ENCODE results near the gene GAB1. TPM values are rescaled to one million over a fixed set of nuclear protein-coding genes. Genes with fewer than 3 reads are reported as not detected.

Gene GAB1
- total and polyA plus RNA-seq, 2 of the 8 experiments (the other 6 are each of a cell fraction or from before 2014, with no cell fraction given), result 6.8 to 21.3 TPM

DNA sequence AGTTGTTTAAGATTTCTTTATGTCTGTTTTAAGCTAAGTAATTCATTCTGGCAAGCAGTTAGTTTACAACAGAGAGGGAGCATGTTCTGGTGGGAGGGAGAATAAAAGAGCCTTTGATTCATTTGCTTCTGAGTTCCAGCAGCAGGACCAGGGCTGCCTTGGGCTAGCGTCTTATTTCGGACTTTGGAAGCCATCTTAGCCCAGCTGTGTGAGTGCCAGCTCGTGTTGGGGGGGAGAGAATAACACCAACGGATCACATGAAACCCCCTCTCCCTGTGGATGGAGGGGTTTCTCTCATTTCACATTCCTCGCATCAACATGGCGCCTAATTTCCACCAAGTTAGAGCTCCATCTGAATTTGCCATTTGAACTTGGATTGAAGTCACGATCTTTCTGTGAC is 7.4 kb downstream of the GAB1 start:
- Histone ChIP-seq H4K5ac (ENCODE audit: insufficient read length, low read depth, low read length) (no peak overlapping the region), H4K91ac (replicated peaks; ENCODE audit: insufficient read length, low read length) (no peak overlapping the region), H3K4me1 (replicated peaks in 1 of 4; ENCODE audit: control insufficient read depth in 3 of 4, insufficient read depth in 4 of 4, low read length in 3 of 4) (peaks cover 0 to 3% (median 0%) of the 10 kb centered on the region in 4 experiments; a peak in 3 of 7 replicates), H3K36me3 (ENCODE audit: control insufficient read depth in 2 of 4, insufficient read depth in 4 of 4, low read length in 3 of 4) (no peaks in the 10 kb centered on the region), H3K9ac (replicated peaks in 1 of 4; ENCODE audit: extremely low read depth in 1 of 4, low read depth in 3 of 4, low read length in 3 of 4) (no peak overlapping the region), H2BK5ac (ENCODE audit: low read depth, low read length) (no peak overlapping the region), H3K4me2 (ENCODE audit: insufficient read depth in 1 of 2, low read depth in 2 of 2, low read length in 2 of 2) (no peak overlapping the region), H3K9me3 (ENCODE audit: insufficient read depth in 2 of 2, low read depth in 1 of 2, low read length in 1 of 2) (no peaks in the 10 kb centered on the region), H4K8ac (ENCODE audit: extremely low read depth, insufficient read depth, low read length) (no peak overlapping the region), H3K56ac (replicated peaks; ENCODE audit: insufficient read length, low read depth, low read length) (no peak overlapping the region), H3K4ac (replicated peaks; ENCODE audit: insufficient read length, low read depth, low read length) (no peak overlapping the region), H3K79me2 (ENCODE audit: control insufficient read depth in 1 of 2, insufficient read depth in 2 of 2, low read length in 2 of 2) (peaks cover 0 to 54% of the 10 kb centered on the region in 2 experiments; a peak in 3 of 4 replicates), H4K20me1 (replicated peaks in 1 of 2; ENCODE audit: control insufficient read depth in 1 of 2, insufficient read depth in 2 of 2, low read length in 2 of 2) (no peaks in the 10 kb centered on the region), H3K4me3 (ENCODE audit: extremely low read depth in 1 of 4, insufficient read depth in 2 of 4, low read depth in 3 of 4, low read length in 4 of 4) (no peak overlapping the region), H2BK120ac (replicated peaks; ENCODE audit: low read depth, low read length) (no peak overlapping the region), H3K23ac (ENCODE audit: insufficient read length) (no peak overlapping the region), H2AK5ac (ENCODE audit: low read depth, low read length) (no peak overlapping the region), H3K27me3 (replicated peaks in 1 of 4; ENCODE audit: control insufficient read depth in 3 of 4, extremely low read depth in 1 of 4, insufficient read depth in 3 of 4, low read length in 3 of 4) (no peaks in the 10 kb centered on the region), H3K14ac (ENCODE audit: insufficient read length) (no peak overlapping the region), H3K18ac (ENCODE audit: extremely low read depth, low read length) (no peak overlapping the region), H2BK15ac (ENCODE audit: low read length) (no peak overlapping the region), H2BK12ac (ENCODE audit: low read depth, low read length) (no peak overlapping the region), H2AFZ (ENCODE audit: low read length) (no peak overlapping the region), H2BK20ac (ENCODE audit: low read length) (no peak overlapping the region), H3K27ac (ENCODE audit: low read depth, low read length) (no peak overlapping the region), H3K79me1 (ENCODE audit: low read depth, low read length) (0 out of 2 replicates have a peak, but pooled peaks cover 4% of the 10 kb centered on the region), H3K23me2 (ENCODE audit: low read depth, low read length) (no peaks in the 10 kb centered on the region)
- FAIRE-seq, result no peak
- ChIA-PET POLR2A (ENCODE audit: partially characterized antibody) (interaction anchor here (1.2 kb wide), 1 partner anchor 10 kb away, joined by 3 read pairs; no protein-coding TSS in a partner anchor), CTCF (ENCODE audit: partially characterized antibody) (interaction anchor here (1.0 to 1.9 kb wide), 4 partner anchors 8 to 53 kb away, joined by 3 to 6 read pairs (median 4); no protein-coding TSS in a partner anchor)
- 90% methylated on average over 7 of the region's 7 CpGs; no CpG with 5 or more reads in 1 of the 2 experiments for WGBS, 2 experiments (ENCODE audit: extremely low coverage in 1 of 2, insufficient coverage in 1 of 2, insufficient read length in 1 of 2, insufficient replicate concordance in 2 of 2, low coverage in 1 of 2, low lambda C conversion rate in 2 of 2, missing lambda C conversion rate in 1 of 2)
- DNase-seq (ENCODE audit: low read depth in 1 of 2, low spot score in 2 of 2), result no peak
- TF ChIP-seq POLR2AphosphoS5 (IDR thresholded peaks at IDR 0.05; ENCODE audit: low read depth, low read length) (no peak), CREB1 (IDR thresholded peaks at IDR 0.05) (no peak), TBP (IDR thresholded peaks at IDR 0.05; ENCODE audit: low read depth, low read length) (no peak), TAF7 (optimal IDR thresholded peaks at IDR 0.05; ENCODE audit: borderline replicate concordance, low read depth, low read length) (no peak), SP1 (IDR thresholded peaks at IDR 0.05; ENCODE audit: low read depth, low read length) (no peak), CHD1 (IDR thresholded peaks at IDR 0.05; ENCODE audit: low read depth, low read length) (no peak), RAD21 (IDR thresholded peaks at IDR 0.05 in 1 of 2, conservative IDR thresholded peaks at IDR 0.05 in 1 of 2; ENCODE audit: low read depth in 2 of 2, low read length in 2 of 2) (no peak), RBBP5 (IDR thresholded peaks at IDR 0.05; ENCODE audit: borderline replicate concordance, low read depth, low read length) (no peak), ATF3 (IDR thresholded peaks at IDR 0.05; ENCODE audit: insufficient read depth, low read depth, low read length) (no peak), BACH1 (IDR thresholded peaks at IDR 0.05; ENCODE audit: low read length) (no peak), GTF2F1 (IDR thresholded peaks at IDR 0.05; ENCODE audit: borderline replicate concordance, low read depth, low read length) (no peak), TCF12 (IDR thresholded peaks at IDR 0.05; ENCODE audit: low read depth, low read length) (no peak), HDAC2 (IDR thresholded peaks at IDR 0.05; ENCODE audit: borderline replicate concordance in 1 of 2, low read depth in 2 of 2, low read length in 2 of 2) (no peak)
- TF ChIP-seq, protein P1, sequence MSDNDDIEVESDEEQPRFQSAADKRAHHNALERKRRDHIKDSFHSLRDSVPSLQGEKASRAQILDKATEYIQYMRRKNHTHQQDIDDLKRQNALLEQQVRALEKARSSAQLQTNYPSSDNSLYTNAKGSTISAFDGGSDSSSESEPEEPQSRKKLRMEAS (IDR thresholded peaks at IDR 0.05), result no peak
